Middle frontal gyrus (tissue), 1 donor: Measurements from ENCODE around the gene CCDC27.

Experiments
- DNase-seq: peaks from one replicate; pipeline ENCODE4 v3.0.0-alpha.2; 2015; ENCODE audit warnings: low spot score; ENCODE audit errors: extremely low spot score

Gene CCDC27

DNA sequence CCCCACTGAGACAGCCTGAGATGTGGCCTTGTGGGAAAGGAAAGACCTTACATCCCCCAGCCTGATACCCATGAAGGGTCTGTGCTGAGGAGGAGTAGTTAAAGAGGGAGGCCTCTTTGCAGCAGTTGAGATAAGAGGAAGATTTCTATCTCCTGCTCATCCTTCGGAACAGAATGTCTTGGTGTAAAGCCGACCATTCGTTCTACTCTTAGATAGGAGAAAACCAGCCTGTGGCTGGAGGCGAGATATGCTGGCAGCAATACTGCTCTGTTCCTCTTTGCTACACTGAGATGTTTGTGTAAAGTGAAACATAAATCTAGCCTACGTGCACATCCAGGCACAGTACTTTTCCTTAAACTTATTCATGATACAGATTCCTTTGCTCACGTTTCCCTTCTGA is 1.5 kb upstream of the CCDC27 start:
- DNase-seq = no peak

DNA sequence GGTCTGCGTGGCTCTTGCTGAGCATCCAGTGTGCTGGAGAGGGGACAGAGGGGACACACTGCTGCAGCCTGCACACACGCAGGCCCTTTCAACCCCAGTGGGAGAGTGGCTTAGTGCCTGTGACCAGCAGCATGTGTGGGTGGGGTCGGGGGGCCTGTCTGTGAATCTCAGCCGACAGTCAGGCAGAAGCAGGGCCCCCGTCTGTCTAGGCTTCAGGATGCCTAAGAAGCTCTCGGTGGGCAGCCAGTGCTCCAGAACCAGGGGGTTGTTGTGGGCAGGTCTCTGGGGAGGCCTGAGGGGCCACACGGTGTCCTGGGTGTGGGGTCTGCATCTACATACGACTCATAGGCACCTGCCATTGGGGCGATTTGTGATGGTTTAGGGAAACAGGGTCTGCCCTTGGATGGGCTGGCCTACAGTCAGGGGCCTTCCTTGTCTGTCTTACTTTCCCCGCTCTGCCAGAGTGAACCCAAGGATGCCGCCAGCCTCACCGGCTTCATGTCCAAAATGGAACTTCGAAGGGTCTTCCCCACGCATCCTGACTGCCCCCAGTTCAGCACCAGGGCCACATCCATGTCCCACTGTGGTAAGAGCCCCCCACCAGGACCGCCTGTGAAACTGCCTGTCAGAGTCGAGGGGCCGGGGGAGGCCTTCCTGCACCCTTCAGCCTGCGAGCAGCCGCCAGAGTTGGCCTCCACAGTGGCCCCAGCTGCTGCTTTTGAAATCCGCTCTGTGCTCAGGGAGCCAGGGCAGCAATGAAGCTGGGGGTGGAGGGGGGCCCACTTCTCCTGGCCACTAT is 1.6 kb downstream of the CCDC27 start:
- no peak for DNase-seq

DNA sequence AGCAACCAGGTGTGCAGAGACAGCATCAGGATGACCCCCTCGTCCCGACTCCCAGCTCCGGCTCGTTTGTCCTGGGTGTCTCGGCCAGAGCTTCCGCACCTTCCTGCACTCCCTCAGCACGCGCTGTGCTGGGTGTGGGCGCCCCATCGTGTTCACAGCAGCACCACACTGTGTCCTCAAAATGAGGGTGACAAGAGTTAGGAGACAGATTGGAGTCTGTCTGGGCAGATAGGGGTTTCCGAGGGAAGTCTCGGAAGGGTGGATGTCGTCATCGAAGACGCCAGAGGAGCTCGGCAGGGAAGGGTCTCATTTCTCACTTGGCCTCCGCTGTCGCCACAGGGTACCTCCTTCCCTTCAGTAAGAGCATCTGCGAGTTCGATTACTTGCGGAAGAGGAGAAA is 4.1 kb downstream of the CCDC27 start:
- no peak for DNase-seq

DNA sequence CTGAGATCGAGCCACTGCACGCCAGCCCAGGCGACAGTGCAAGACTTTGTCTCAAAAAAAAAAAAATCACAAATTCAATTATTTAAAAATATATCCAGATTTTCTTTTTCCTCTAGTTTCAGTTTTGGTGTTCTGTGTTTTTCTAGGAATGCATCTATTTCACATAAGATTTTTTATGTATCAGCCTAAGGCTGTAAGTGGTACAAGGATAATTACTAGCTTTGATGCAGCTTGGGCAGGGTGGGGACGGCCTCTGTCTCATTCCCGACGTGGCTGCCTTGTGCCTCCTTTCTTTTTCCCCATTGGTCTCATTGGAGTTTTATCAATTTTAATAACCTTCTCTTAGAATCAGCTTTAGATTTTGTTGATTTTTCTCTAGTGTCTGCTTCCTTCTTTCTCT is 6.9 kb downstream of the CCDC27 start:
- DNase-seq = no peak

DNA sequence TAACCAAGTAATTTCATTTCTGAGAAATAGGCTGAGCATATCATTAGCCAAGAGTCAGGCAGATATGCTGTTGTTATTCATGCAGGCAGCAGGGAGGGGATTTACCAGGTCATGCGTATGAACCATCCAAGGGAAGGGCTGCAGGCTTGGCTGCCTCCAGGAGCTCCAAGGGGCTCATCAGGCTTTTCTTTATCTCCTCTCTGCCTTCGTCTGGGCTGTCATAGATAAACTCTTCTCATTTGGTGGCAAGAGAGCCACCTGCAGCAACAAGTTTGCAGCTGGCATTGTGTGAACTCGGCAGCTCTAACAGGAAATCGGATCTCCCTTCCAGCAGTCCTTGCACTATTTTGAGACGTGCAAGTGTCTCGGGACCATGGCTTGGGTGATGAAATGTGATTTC is 7.5 kb downstream of the CCDC27 start:
- no peak for DNase-seq

DNA sequence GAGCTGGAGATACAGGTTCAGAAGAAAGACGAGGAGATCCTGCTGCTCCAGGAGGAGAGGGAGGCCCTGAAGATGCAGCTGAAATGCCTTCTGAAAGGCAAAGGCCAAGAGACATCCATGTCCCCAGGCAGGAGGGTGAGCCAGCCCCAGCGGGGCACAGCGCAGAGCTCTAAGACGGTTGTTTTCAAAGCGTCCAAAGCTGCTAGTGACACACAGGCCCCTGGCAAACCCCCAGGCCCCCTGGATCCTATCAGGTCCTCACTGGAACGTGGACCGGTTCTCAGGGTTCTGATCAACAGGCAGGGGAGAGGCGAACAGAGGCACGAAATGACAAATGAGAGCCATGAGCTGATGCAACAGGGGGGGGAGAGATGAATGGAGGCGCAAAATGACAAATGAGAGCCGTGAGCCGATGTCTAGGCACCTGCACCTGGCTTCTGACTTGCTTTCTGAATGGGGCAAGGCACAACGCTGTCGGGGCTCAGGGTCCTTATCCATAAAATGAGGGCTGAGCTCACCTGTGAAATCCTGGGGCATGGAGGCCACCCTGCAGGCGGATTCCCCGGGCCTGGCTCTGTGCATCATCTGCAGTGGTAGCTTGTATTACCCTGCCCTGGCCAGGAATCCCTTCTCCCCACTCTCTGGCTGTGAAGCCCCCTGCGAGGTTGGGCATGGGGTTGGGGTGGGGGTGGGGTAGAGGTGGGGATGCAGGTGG is 9.2 kb downstream of the CCDC27 start:
- no peak for DNase-seq

DNA sequence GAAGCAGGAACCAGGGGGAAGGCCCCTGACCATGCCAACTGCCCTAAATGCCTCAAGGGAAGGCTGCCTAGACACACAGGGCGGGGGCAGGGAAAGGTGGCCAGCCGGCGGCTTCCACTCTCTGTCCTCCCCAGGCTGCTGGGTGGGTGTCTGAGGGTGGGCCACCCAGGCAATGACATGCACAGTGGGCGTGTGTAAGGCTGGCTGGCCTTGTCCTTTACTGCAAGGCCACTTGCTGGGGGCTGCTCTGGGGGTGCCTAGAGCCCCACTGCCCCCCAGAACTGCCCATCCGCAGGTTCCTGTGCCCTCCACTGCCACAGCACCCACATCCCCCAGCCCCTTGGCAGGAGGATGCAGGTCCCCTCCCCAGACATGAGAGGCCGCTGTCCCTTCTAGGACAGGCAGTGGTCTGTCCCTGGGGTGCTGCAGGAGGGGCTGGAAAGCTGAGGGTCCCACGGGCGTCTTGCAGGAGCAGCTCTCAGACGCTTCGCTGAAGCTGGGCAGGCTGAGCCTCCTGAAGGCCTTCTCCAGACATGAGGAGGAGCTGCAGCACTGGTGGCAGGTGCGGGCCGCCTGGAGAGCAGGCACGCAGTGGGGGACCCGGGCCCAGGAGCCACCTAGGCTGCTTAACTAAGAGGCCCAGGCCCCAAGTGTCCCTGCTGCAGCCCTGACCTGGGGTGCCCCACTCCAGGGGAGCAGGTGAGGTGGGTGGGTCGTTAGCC is 10.1 kb downstream of the CCDC27 start:
- no peak for DNase-seq

DNA sequence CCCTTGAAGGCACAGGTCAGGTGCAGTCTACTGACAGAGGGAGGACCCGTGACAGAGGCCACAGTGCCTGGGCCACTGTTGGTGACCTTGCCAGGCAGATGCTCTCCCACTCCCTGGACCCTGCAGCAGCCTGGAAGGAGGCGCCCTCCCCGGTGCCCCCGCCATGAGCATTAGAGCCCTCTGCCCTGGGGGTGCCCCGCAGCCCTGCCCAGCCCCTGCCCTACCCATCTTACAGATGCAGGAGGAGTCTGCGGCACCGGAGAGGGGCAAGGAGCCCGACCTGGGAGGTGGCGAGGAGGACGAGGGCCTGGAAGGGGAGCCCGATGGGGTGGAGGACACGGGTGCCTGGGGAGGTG is 10.6 kb downstream of the CCDC27 start:
- no peak for DNase-seq

DNA sequence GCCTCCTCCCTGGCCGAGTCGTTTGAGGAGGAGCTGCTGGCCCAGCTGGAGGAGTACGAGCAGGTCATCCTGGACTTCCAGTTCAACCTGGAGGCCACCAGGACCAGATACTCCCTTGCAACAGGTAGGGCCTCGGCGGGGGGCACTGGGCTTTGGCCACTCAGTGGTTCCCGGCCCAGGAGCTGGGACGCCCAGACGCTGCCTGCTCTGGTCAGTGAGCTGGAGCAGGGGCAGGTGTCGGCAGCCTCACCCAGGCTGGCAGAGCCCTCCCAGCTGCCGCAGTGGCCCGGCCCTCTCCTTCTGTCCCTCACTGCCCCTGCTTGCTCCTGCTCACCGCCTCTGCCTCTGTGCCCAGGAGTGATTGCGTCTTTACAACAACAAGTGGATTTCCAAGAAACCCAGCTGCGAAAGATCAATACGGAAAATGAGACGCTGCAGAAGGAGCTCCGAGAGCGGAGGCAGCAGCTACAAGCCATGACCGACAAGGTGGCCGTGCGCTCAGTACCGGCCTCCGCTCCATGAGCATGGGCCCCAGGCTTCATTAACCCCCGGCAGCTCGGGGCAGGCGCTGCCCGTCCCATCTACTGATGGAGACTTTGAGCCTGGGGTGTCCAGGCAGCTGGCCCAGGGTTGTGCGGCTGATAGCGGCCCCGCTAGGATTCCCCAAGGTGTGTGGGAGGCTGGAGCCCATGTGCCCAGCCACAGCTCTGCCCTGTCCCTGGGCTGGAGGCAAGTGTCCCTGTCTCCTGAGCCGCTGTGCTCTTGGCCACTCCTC is 11.3 kb downstream of the CCDC27 start:
- no peak for DNase-seq

DNA sequence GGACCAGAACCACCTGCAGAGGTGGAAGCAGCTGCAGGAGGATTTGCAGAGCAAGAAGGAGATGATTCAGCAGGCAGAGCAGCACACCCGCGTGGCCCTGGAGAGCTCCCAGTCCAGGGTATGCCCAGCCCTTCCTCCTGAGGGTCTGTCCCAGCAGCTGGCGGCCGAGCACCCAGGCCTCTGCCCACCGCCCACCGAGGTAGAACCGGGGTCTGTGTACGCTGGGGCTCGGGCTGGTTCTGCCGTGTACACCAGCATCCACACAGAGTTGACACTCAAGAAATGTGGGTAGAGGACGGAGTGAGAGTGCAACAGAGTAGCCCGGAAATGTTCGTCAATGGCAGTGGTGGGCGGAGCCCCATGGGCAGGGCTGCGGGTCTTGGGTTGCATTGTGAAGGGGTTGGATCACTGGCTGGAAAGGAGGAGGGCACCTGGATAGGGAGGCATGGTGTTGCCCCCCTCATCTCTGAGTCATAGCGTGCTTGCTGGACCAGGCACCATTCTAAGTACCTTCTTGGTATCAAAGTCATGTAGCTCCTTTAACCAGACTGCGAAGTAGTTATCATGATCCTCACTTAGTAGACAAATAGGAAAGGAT is 15.2 kb downstream of the CCDC27 start:
- DNase-seq = no peak

DNA sequence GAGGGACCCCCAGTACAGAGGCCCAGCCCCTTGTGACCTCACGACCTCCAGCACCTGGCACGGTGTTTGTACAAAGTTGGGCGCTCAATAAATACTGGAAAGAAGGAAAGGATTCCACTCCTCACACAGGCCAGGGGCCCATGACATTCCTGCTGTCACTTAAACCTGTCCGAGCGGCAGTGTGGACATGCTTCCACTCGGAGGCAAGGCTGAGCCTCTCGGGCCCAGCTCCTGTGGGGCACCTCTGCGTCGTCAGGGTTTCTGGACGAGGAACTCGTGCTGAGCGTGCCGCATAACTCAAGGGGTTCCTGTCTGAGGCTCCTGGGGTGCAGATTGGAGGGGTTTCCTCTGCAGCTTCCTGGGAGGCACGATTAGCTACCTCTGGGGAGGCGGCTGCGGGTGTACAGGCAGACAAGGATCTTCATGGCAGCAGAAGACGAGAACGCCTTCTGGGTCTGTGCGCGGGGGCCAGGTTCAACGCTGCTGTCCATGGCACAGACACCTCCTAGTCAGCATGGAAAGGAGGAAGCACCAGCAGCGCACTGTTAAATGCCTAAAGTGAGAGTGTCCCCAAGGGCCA is 16.7 kb downstream of the CCDC27 start:
- no peak for DNase-seq

DNA sequence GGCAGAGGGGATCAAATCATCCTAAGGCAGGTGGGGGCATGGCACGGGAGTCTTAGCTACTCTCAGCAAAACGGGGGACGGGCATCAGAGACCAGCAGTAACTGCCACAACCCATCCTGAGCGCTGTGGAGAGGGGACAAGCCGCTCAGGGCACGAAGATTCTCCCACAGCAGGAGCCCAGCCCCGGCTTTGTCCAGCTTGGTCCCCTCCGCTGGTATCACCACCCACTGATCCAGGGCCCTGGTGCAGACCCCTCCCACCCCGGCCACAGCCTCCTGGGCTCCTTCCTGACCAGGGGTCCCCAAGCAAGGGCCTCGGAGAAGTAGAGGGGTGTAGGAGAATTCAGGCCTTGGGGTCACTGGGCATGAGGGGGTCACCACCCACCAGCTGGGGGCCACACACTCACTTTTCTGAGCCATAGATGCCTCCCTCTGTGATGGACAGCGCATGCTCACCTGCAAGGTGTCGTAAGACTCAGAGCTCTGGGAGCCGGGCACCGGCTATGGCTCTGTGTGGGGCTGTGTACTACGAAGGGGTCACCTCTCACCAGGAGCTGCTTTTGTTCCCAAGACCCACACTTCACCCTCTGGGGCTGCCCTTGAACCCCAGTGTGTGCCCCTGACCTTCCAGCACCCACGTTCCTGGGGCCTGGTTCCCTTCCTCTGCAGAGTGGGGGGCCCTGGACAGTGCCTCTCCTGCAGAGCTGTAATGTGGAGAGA is 18.0 kb downstream of the CCDC27 start:
- no peak for DNase-seq

DNA sequence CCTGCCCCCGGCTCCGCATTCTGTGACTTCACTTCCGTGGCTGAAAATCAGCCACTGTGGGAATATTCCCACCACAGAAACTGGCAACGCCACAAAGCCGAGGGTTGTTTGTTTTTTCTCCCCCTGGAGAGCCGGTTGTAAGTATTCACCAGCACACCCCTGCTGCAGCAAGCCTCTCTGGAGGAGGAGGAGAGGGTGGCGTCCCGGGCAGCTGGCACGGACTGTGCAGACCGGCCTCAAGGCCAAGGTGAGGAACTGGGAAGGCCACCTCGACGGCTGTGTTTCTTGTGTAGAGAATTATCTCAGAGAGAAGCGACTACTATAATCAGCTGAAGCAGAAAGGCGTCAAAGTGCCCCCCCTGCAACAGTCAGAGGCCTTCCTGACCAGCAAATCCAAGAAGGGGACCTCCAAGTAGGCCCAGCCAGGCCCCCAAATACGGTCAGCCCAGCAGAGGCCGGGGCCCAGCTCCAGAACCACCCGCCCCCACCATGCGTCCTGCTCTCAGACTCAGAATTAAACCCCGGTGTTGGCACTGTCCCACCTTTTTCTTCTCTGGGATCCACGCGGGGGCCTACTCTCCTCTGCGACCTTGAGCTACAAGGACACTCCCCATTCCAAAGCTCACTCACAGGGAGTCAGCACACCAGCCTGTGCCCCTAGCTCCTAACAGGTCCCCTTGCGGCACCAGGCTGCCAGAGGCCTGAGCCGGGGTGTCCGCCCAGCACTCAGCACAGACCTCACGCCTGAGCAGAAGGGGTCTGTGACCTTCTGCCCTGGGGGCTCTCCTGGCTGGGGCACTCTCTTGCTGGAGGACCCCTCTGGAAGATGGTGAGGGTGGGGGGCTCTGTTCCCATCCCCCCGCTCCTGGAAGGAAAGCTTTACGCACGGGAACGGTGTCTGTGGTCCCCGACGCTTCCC is 19.1 kb downstream of the CCDC27 start:
- no peak for DNase-seq

DNA sequence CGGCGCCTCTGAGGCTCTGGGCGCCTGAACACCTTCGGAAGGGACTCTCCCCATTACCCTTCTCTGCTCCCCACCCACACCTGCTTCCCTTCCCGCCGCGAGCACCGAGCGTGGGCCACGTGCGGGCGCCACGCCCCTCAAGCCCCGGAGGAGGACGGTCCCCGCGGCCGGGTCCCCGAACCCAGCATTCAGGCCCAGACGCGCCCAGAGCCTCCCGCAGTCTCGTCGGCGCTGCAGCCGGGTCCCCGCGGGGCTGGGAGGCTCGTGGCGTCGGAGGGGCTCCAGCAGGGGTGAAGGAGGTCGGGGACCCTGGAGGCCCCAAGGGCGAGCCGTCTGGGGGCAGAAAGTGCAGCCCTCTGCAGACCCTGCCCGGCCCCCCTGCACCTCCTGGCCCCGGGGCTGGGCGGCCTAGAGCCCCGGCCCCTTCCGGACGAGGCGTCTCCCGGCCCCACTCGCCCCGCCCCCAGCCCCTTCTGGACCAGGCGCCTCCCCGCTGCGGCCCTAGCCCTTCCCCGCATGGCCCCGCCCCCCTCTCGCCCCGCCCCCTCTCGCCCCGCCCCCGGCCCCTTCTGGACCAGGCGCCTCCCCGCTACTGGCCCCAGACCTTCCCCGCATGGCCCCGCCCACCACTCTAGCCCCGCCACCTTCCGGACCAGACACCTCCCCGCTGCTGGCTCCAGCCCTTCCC is 19.9 kb downstream of the CCDC27 start:
- no peak for DNase-seq

DNA sequence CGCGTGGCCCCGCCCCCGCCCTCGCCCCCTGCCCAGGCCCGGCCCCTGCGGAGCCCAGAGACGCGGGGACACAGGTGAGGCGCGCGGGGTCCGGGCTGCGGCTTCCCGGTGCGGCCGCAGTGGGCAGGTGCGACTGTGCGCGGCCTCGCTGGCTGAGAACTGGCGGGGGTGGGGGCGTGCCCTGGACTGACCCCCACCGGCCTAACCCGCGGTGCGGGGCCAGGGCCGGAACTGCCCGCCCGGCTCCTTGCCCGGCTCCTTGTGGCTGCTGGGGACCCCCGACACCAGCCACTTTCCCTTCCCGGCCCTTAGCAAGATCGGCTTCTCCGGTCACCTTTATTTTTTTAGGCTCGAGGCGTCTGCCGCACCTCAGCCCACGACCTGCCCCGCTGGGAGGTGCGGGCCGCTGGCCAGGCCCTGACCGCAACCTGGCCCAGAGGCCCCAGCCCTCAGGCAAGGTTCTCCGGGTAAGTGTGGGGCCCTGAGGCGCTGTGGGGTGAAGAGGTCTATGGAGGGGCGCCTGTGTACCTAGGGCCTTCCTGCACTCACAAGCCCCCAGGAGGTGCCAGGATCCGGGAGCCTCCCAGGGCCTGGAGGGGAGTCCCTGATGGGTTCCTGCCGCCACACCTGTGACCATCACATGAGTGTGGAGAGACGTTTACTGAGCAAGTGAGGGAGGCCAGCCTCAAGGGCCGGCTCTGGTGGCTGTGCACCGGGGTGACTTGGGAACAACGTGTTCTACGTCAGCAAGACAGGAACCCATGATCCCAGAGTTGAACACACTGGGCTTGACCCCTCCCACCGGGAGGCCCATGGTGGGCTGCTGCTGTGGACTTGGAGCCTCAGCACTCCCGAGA is 20.7 kb downstream of the CCDC27 start, which contains the start of gene SMIM1:
SMIM1 (plus strand) TSS at position 35 of the 857 bp plus-strand sequence. CDS start 2,625 bp downstream, outside the sequence.
- no peak for DNase-seq

DNA sequence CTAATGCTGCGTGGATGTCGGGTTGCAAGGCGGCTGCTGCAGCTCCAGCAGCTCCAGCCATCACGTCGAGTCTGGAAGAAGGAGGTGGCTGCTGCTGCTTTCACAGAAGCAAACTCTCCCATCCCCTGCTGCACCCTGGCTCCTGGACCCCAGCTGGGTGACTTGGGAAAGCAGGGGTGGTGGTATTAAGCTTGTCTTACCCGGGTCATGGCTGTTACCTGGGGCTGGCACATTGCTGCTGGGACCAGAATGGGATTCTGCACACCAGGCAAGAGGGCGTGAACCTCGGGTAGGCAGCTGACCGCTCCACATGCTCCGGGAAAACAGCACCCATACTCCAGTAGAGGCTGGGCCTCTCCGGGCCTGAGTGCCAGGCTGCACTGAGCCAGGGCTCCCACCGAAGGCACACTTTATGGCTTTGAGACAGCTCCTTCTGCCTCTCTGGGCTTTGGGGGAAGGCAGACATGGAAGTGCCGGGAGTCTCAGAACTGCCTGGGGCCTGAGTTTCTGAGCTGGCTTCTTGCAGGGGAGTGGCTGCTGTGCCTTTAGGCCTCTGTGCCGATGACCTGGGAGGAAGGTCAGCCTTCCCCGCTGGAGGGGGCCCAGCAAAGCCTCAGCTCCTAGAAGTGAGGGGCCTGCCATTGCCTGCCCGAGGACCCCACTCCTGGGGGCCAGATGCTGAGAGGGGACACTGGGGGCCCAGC is 21.5 kb downstream of the CCDC27 start:
- no peak for DNase-seq
